GM18508 (cell line): ENCODE measurements around the gene LRP1B.

Source experiments
- ATAC-seq: cut with Tn5 transposase; IDR thresholded peaks from one replicate; pipeline ENCODE4 v1.9.1; 2021; ENCODE audit warnings: moderate number of reproducible peaks; ENCODE audit not compliant: insufficient read depth, unreplicated experiment

LRP1B gene

GRCh38 chr2:141529659-141530058, 601.2 kb downstream of the LRP1B start:
- no peak for ATAC-seq

GRCh38 chr2:141528990-141529389, 601.8 kb downstream of the LRP1B start:
- ATAC-seq: no peak

- ATAC-seq: no peak
Measured at GRCh38 chr2:141526760-141527159, 604.1 kb downstream of the LRP1B start.

- no peak for ATAC-seq
Measured at GRCh38 chr2:141524777-141525176, 606.0 kb downstream of the LRP1B start.

- ATAC-seq: peak; percentile 85
Measured at GRCh38 chr2:141523199-141523598, 607.6 kb downstream of the LRP1B start.

GRCh38 chr2:141522702-141523101, 608.1 kb downstream of the LRP1B start:
- no peak for ATAC-seq

- ATAC-seq: no peak
Measured at GRCh38 chr2:141522048-141522447, 608.8 kb downstream of the LRP1B start.

GRCh38 chr2:141519906-141520305, 610.9 kb downstream of the LRP1B start:
- no peak for ATAC-seq

- no peak for ATAC-seq
Measured at GRCh38 chr2:141517852-141518421, 612.9 kb downstream of the LRP1B start.

- no peak for ATAC-seq
Measured at GRCh38 chr2:141517180-141517851, 613.5 kb downstream of the LRP1B start.

GRCh38 chr2:141515931-141516330, 614.9 kb downstream of the LRP1B start:
- no peak for ATAC-seq

- ATAC-seq: peak; percentile 100
Measured at GRCh38 chr2:141513853-141514252, 617.0 kb downstream of the LRP1B start.

- ATAC-seq: no peak
Measured at GRCh38 chr2:141508806-141509595, 621.8 kb downstream of the LRP1B start.

- ATAC-seq: no peak
Measured at GRCh38 chr2:141508086-141508752, 622.6 kb downstream of the LRP1B start.

- ATAC-seq: no peak
Measured at GRCh38 chr2:141506135-141506534, 624.7 kb downstream of the LRP1B start.

GRCh38 chr2:141501752-141502151, 629.1 kb downstream of the LRP1B start:
- no peak for ATAC-seq

- no peak for ATAC-seq
Measured at GRCh38 chr2:141499123-141499522, 631.7 kb downstream of the LRP1B start.

GRCh38 chr2:141498561-141498960, 632.3 kb downstream of the LRP1B start:
- no peak for ATAC-seq

- no peak for ATAC-seq
Measured at GRCh38 chr2:141497272-141497671, 633.5 kb downstream of the LRP1B start.

- ATAC-seq: no peak
Measured at GRCh38 chr2:141496810-141497209, 634.0 kb downstream of the LRP1B start.

GRCh38 chr2:141493936-141494335, 636.9 kb downstream of the LRP1B start:
- no peak for ATAC-seq
